Bone marrow (tissue), 2 donors: ENCODE data around the gene CAMK1D.

Experiments used
- DNase-seq, 2 donors: peaks; one replicate each; lab custom pipeline; 2025; lab: John Stamatoyannopoulos, UW

Gene CAMK1D

DNA sequence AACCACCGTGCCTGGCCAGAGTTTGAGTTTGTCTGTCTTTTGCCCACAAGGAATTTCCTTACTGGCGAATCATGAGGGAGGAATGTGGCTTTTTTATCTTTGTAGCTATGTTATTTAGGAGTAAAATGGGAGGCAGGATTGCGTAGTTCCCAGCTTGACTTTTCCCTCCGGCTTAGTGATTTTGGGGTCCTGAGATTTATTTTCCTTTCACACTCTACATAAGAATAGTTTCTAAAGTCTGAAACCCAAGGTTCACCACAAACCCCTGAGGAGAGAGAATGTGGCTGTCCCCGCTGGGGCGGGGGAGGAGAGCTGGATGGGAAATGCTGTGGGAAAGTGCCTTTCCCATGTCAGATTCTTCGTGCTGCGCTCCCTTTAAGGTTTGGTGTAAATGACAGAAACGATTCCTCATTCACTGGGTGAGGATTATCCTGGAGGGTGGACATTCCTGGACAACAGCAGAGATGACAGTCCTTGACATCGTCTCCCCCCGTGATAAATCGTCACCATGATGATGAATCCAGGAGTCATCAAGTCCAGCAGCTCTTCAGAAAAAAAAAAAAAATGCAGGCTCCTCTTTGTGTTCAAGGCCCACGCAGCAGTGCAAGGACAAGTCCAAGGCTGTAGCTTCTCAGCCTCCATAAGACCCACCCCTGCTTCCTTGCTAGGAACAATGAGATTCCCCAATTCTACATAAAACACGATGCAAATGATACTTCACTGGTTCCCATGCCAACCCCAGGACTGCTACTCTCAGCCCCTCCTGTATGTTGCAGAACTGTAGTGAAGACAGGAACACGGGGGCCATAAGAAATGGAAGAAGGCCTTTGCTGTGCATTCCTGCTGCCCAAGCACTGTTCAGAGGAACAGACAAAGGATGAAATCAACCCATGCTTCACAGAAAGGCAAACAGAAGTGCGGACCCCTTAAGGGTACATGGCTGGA, 419.1 kb downstream of the CAMK1D start:
- no peak for DNase-seq

DNA sequence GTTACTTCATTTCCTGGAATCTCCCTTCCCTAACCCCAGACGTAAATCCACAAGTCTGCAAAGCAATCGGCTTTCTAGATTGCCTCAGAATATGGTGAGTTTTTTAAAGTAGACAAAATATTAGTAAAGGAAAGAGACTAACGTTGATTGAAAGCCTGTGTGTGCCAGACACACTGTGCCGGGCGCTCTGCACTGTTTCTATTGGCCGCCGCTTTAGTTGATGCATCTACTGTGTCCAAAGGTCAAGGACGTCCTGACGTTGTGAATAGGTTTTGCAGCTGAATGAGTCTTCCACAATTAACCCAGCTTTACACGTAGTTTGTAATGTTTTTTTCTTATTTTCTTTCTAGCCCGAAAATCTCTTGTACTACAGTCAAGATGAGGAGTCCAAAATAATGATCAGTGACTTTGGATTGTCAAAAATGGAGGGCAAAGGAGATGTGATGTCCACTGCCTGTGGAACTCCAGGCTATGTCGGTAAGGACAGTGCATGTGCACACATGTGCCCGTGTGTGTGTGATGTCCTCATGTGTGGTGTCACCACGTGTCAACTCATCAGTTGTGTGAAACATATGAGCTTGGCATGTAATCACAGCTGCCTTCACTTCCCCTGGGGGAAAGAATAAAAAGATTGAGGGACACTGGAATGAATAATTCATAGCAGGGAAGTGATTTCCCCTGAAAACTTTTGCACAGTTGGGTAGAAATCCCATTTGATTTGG, 420.1 kb downstream of the CAMK1D start:
- no peak for DNase-seq

GRCh38 chr10:12771981-12772760, 422.8 kb downstream of the CAMK1D start:
- no peak for DNase-seq

DNA sequence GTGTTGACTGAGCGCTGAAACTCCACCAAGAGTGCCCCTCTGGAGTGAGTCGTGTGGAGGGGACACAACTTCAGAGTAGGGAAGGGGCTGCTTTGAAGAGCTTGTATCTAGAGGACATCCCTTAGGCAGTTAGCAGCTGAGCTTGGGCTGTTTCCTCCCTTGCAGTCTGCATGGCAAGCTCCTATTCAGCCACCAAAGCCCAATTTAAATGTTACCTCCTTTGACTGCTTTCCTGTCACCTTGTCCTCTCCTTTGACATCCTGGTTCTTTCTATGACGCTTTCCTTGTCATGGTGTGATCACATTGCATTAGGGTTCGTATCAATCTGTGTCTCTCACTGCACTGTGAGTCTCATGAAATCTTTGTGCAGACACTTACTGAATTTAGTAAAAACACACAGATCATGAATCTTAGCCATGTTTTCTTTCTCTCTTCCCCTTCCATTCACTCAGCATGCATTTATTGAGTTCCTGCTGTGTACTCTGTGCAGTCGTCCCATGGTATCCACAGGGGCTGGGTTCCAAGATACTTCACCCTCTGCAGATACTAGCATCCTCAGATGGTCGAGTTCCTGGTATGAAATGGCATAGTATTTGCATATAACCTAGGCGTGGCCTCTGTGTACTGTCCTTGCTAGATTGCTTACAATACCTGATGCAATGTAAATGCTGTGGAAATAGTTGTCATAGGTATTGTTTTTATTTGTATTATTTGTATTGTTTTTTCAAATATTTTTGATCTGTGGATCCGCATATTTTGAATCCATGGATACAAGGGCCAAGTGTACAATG, 423.6 kb downstream of the CAMK1D start:
- DNase-seq: no peak

- no peak for DNase-seq
These were observed 425.0 kb downstream of the CAMK1D start for GRCh38 chr10:12774204-12774894.

- no peak for DNase-seq
These were observed 428.7 kb downstream of the CAMK1D start for GRCh38 chr10:12777840-12778585.

- no peak for DNase-seq
These were observed 431.6 kb downstream of the CAMK1D start for GRCh38 chr10:12780634-12781601.

DNA sequence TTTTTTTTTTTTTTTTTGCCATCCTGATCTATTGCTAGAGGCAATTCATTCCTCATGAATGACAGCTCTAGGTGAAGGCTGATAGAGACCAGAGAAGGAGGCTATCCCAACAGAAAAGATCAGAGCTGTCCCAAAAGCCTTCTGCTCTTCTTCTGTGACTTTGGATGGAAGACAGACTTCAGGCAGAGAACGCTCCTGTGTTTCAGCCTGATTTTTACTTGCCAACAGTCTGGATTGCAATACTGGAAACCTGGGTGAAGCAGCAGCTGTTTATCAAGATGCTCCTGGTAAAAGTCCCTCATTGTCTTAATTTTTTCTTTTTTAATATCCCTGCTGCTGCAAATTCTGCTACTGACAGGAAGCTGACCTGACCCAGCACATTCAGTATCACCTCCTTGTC, 432.6 kb downstream of the CAMK1D start:
- DNase-seq: no peak

- DNase-seq: no peak
These were observed 433.2 kb downstream of the CAMK1D start for GRCh38 chr10:12782537-12782936.

- DNase-seq: no peak
These were observed 433.9 kb downstream of the CAMK1D start for GRCh38 chr10:12783293-12783692.

- DNase-seq: no peak
These were observed 435.3 kb downstream of the CAMK1D start for GRCh38 chr10:12784646-12785045.

DNA sequence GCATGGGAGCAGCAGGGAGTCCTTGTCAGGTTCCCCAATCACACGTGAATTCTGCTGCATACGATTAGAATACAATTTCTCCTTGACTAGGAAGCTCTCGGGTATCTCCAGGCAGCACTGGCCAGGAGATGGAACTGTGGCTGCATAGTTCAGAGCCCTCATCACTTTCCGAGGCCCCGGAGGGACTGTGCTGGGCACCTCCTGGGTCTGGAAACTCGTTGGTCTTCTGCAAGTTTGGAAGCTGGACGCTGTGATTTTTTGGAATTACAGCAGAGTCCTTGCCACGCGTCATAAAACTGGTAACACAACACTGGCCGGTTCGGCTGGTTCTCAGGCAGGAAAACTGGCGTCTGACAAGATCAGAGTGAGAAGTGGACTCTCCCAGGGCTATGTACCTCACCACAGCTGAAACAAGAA, 436.1 kb downstream of the CAMK1D start:
- no peak for DNase-seq

- DNase-seq: no peak
These were observed 437.9 kb downstream of the CAMK1D start for GRCh38 chr10:12787297-12787696.

DNA sequence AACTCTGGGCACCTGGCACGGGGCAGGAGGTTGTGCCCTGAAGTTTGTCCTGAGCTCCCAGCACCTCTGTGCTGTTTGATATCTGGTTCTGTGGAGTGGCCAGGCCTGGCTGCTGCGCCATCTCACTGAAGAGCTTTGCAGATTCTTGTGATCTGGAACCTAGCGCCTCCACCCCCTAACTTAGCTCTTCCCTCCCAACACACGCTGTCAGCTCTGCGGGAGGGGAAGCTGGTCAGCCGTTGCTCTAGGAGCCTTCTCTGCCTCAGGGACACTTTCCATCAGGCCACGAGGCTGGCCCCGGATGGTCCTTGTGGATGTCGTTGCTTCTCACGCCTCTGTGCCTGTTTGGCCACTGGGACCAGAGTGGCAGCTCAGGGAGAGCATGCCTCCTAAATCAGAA, 438.9 kb downstream of the CAMK1D start:
- no peak for DNase-seq

- no peak for DNase-seq
These were observed 440.9 kb downstream of the CAMK1D start for GRCh38 chr10:12790270-12790669.

DNA sequence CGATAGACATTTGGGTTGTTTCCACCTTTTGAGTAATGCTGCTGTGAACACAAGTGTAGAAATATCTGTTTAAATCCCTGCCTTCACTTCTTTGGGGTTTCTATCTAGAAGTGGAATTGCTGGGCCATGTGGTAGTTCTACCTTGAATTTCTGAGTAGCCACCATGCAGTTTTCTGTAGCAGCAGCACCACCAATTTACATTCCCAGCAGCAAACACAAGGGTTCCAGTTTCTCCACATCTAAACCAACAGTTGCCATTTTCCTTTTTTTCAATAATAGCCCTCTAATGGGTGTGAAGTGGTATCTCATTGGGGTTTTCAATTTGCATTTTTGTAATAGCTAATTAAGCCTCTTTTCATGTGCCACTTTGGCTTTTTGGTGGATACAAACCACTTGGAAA, 442.4 kb downstream of the CAMK1D start:
- no peak for DNase-seq

DNA sequence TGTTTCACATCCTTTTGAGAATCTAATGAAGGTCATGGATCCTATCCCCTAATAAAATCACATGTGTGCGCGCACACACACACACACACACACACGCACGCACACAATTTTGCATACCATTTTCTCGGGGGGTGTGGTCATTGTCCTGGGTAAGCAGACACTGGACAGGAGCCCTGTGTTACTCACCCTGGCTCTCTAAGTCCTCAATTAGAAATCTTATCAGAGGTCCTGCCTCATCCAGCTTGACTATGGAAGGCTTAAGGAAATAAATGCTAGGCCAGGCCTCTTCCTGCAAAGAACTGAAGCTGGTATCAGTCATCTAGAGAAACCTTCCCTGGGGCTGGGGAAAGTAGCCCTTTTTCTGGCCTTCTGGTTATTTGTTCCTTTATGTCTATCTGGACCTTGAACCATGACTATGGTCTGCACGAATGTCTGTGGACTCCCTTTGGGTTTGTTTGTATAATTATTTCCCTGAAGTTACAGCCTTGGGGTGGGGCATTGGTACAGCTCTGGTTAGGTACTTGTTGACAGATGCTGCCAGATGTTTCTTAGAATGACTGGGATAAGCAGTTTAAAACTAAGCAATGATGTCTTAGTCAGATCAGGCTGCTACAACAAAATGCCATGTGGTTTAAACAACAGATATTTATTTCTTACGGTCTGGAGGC, 443.7 kb downstream of the CAMK1D start:
- DNase-seq: no peak

GRCh38 chr10:12795315-12796110, 446.2 kb downstream of the CAMK1D start:
- no peak for DNase-seq
